GM12872 (cell line): ENCODE results near the gene HSPA9.

ENCODE experiments used
- CTCF ChIP-seq: IDR thresholded peaks from 3 replicates; pipeline ENCODE4 v1.5.1; 2011; ENCODE audit warnings: low read depth, mild to moderate bottlenecking, low read length, moderate library complexity; ENCODE audit not compliant: insufficient read depth

The HSPA9 gene

GRCh38 chr5:138588013-138588788 lies 13.0 kb upstream of the HSPA9 start:
- TF ChIP-seq CTCF = no peak

- no peak for TF ChIP-seq CTCF
These were observed 10.0 kb upstream of the HSPA9 start for GRCh38 chr5:138585157-138585556.

- no peak for TF ChIP-seq CTCF
These were observed 8.9 kb upstream of the HSPA9 start for GRCh38 chr5:138583984-138584637.

GRCh38 chr5:138582959-138583358 lies 7.8 kb upstream of the HSPA9 start:
- TF ChIP-seq CTCF = no peak

- no peak for TF ChIP-seq CTCF
These were observed 5.6 kb upstream of the HSPA9 start for GRCh38 chr5:138580777-138581176.

- TF ChIP-seq CTCF = no peak
These were observed 4.8 kb upstream of the HSPA9 start for GRCh38 chr5:138580001-138580400.

- no peak for TF ChIP-seq CTCF
These were observed 4.3 kb upstream of the HSPA9 start for GRCh38 chr5:138579517-138579863.
